Measurements from ENCODE around the gene FRRS1.

FRRS1 gene

DNA sequence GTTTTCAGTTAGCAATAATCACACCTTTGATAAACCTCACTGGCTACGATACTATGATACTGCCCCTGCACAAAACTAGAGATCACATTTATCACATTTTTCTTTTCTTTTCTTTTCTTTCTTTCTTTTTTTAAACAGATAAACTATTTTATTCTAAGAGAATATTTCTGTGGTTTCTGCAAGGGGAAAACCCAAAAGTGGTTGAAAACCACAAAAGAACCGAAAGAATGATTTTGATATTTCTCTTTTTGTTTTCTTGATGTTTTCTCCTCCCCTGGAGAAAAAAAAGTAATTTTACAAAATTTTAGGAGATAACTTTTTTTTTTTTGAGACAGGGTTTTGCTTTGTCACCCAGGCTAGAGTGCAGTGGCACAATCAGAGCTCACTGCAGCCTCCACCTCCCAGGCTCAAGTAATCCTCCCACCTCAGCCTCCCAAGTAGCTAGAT lies 18.4 kb upstream of the FRRS1 start:
- Histone ChIP-seq H3K4me1 (ENCODE audit: control insufficient read depth, insufficient read depth, low read length) (no peaks in the 10 kb centered on the region), H3K9ac (ENCODE audit: low read depth, low read length) (no peak overlapping the region), H3K4me2 (ENCODE audit: low read length) (no peak overlapping the region), H3K27me3 (ENCODE audit: control insufficient read depth, insufficient read depth, low read length) (peaks cover 20% of the 10 kb centered on the region), H3K36me3 (ENCODE audit: insufficient read depth, low read length) (no peaks in the 10 kb centered on the region), H3K9me3 (replicated peaks; ENCODE audit: low read length) (no peaks in the 10 kb centered on the region), H3K4me3 (ENCODE audit: low read length) (no peak overlapping the region)

DNA sequence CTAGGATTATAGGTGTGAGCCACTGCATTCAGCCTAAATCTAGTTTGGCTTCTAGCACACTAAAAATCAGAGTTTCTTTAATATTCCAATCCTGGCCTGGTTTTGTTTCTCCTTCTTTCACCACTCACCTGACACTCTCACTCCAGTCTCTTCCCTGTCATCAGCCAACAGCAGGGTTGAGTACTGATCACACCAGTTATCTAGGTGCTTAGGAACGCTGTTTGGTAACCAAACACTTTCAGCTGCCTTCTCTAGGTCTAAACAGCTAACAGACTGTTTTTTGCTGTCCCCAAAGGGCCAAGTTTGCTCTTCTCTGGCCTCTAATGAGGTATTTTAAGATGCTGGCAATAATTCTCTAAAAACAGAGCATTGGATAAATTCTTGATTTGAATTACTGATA lies 17.7 kb upstream of the FRRS1 start:
- Histone ChIP-seq H3K27me3 (ENCODE audit: control insufficient read depth, insufficient read depth, low read length) (peaks cover 23% of the 10 kb centered on the region), H3K4me3 (ENCODE audit: low read length) (no peak overlapping the region), H3K9ac (ENCODE audit: low read depth, low read length) (no peak overlapping the region), H3K4me1 (ENCODE audit: control insufficient read depth, insufficient read depth, low read length) (no peaks in the 10 kb centered on the region), H3K36me3 (ENCODE audit: insufficient read depth, low read length) (no peaks in the 10 kb centered on the region), H3K4me2 (ENCODE audit: low read length) (no peak overlapping the region), H3K9me3 (replicated peaks; ENCODE audit: low read length) (no peaks in the 10 kb centered on the region)

DNA sequence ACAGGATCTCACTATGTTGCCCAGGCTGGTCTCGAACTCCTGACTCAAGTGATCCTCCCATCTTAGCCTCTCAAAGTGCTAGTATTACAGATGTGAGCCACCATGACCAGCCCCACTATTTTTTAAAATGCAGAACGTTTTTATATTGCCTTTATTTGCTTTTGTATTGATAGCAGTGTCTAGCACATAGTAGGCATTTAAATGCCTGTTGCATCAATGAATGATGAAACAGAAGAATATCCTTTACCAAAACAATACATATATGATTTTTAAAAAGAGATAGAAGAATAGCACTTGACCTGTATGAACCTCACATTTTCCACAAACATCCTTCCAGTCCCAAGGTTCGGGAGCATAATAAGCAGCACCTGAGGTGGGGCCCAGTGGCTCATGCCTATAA lies 16.5 kb upstream of the FRRS1 start:
- H3K9ac ChIP-seq (ENCODE audit: low read depth, low read length): no peak overlapping the region
- no peaks in the 10 kb centered on the region for H3K9me3 ChIP-seq (replicated peaks; ENCODE audit: low read length)
- H3K4me2 ChIP-seq (ENCODE audit: low read length): no peak overlapping the region
- no peaks in the 10 kb centered on the region for H3K36me3 ChIP-seq (ENCODE audit: insufficient read depth, low read length)
- no peaks in the 10 kb centered on the region for H3K4me1 ChIP-seq (ENCODE audit: control insufficient read depth, insufficient read depth, low read length)
- peaks cover 19% of the 10 kb centered on the region for H3K27me3 ChIP-seq (ENCODE audit: control insufficient read depth, insufficient read depth, low read length)
- no peak overlapping the region for H3K4me3 ChIP-seq (ENCODE audit: low read length)

DNA sequence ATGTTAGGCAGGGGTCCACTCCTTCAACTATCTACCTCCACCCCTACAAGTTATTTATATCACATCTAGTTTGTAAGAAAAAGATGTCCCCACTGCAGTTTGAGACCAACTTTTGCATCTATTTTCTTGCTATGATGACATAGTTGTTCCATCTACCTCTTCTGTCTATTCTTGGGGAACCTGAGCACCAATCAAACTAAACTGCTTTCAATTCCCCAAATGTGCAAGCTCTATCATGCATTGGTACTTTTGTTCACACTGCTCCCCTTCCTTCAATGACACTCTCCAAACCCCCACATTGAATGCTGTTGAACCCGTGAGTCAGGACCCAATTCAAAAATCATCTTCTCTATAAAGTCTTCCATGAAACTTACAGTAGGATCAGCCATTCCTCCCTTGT lies 16.0 kb upstream of the FRRS1 start:
- H3K9ac ChIP-seq (ENCODE audit: low read depth, low read length): no peak overlapping the region
- no peaks in the 10 kb centered on the region for H3K36me3 ChIP-seq (ENCODE audit: insufficient read depth, low read length)
- H3K27me3 ChIP-seq (ENCODE audit: control insufficient read depth, insufficient read depth, low read length): peaks cover 19% of the 10 kb centered on the region
- no peak overlapping the region for H3K4me3 ChIP-seq (ENCODE audit: low read length)
- no peaks in the 10 kb centered on the region for H3K9me3 ChIP-seq (replicated peaks; ENCODE audit: low read length)
- no peaks in the 10 kb centered on the region for H3K4me1 ChIP-seq (ENCODE audit: control insufficient read depth, insufficient read depth, low read length)
- no peak overlapping the region for H3K4me2 ChIP-seq (ENCODE audit: low read length)

DNA sequence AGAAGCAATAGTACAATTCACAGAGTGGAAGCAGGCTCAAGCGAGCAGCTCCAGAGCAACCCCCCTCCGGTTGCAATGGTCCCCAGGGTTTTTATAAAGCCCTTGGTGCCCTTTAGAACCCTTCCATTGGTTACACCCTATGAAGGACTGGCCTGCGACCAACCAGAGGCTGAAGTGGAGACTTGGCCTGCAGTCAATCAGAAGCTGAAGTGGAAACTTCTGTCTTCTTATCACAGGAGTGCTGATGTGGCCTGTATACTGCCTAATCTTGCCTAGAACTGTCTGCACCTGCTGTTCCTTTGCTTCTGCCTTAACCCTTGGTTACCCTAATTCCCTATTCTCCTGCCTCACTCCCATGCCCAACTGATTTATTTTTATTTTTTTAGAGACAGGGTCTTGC lies 15.4 kb upstream of the FRRS1 start:
- Histone ChIP-seq H3K9me3 (replicated peaks; ENCODE audit: low read length) (no peaks in the 10 kb centered on the region), H3K36me3 (ENCODE audit: insufficient read depth, low read length) (no peaks in the 10 kb centered on the region), H3K4me3 (ENCODE audit: low read length) (no peak overlapping the region)

DNA sequence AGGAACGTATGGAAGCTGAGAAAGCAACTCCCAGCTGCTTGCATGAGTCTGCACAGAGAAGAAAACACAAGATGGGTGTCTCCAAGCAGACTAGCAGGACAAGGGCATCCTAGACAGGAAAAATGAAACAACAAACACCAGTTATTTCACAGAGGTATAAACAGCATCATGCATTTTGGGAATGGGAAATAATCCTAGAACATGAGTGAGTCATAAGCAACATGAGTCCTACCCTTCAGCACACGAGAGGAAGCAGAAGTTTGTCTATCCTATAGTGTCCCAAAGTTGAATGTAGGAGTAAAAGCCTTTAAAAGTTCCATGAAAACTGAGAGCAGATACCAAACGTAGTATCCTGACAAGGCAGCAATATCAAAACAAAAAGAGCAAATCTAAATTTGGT lies 11.3 kb upstream of the FRRS1 start:
- Histone ChIP-seq H3K27me3 (ENCODE audit: control insufficient read depth, insufficient read depth, low read length) (peaks cover 19% of the 10 kb centered on the region), H3K4me2 (ENCODE audit: low read length) (no peak overlapping the region), H3K4me3 (ENCODE audit: low read length) (no peak overlapping the region), H3K9me3 (replicated peaks; ENCODE audit: low read length) (no peaks in the 10 kb centered on the region), H3K36me3 (ENCODE audit: insufficient read depth, low read length) (no peaks in the 10 kb centered on the region), H3K4me1 (ENCODE audit: control insufficient read depth, insufficient read depth, low read length) (no peaks in the 10 kb centered on the region), H3K9ac (ENCODE audit: low read depth, low read length) (no peak overlapping the region)

More for the DNA sequence above, 15.4 kb upstream of the FRRS1 start:
- H3K4me1 ChIP-seq (ENCODE audit: control insufficient read depth, insufficient read depth, low read length): no peaks in the 10 kb centered on the region
- H3K9ac ChIP-seq (ENCODE audit: low read depth, low read length): no peak overlapping the region
- H3K4me2 ChIP-seq (ENCODE audit: low read length): no peak overlapping the region
- peaks cover 19% of the 10 kb centered on the region for H3K27me3 ChIP-seq (ENCODE audit: control insufficient read depth, insufficient read depth, low read length)

DNA sequence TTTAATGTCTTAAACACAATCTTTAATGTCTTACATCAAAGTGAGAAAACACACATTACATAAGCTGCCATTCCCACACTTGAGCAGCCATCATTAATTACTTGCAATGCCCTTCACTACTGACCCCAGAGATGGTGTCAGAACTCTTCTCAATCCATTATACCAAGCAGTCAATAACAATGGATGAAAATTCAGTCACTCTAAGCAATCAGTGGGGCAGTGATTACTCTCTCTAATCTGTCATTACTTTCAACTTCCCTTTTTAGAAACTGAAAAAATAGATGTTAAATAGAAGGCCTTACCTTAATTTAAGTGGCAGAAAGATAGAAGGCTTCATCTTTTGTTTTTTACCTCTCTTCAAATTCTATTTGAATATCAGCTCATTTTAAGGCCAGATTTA lies 9.7 kb upstream of the FRRS1 start:
- H3K27me3 ChIP-seq (ENCODE audit: control insufficient read depth, insufficient read depth, low read length): peaks cover 11% of the 10 kb centered on the region
- H3K4me3 ChIP-seq (ENCODE audit: low read length): no peak overlapping the region
- no peaks in the 10 kb centered on the region for H3K4me1 ChIP-seq (ENCODE audit: control insufficient read depth, insufficient read depth, low read length)
- H3K9ac ChIP-seq (ENCODE audit: low read depth, low read length): no peak overlapping the region
- no peaks in the 10 kb centered on the region for H3K9me3 ChIP-seq (replicated peaks; ENCODE audit: low read length)
- no peak overlapping the region for H3K4me2 ChIP-seq (ENCODE audit: low read length)
- no peaks in the 10 kb centered on the region for H3K36me3 ChIP-seq (ENCODE audit: insufficient read depth, low read length)

DNA sequence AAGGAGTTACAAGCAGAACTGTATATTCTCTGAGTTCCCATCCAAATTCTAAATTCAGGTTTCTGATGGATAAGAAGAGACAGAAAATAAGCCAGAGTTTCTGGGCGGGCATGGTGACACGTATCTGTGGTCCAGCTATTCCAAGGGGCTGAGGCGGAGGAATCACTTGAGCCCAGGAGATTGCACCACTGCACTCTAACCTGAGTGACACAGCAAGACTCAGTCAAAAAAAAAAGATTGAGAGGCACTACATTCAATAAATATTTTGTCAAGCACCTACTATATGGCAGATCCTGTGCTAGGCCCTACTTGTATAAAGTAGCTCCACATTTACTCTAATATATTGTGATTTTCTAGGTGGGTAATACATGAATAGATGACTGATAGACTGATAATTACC lies 6.4 kb upstream of the FRRS1 start:
- Histone ChIP-seq H3K4me1 (ENCODE audit: control insufficient read depth, insufficient read depth, low read length) (no peaks in the 10 kb centered on the region), H3K4me3 (ENCODE audit: low read length) (no peak overlapping the region), H3K27me3 (ENCODE audit: control insufficient read depth, insufficient read depth, low read length) (no peaks in the 10 kb centered on the region), H3K9ac (ENCODE audit: low read depth, low read length) (no peak overlapping the region), H3K36me3 (ENCODE audit: insufficient read depth, low read length) (no peaks in the 10 kb centered on the region), H3K4me2 (ENCODE audit: low read length) (no peak overlapping the region), H3K9me3 (replicated peaks; ENCODE audit: low read length) (no peaks in the 10 kb centered on the region)

DNA sequence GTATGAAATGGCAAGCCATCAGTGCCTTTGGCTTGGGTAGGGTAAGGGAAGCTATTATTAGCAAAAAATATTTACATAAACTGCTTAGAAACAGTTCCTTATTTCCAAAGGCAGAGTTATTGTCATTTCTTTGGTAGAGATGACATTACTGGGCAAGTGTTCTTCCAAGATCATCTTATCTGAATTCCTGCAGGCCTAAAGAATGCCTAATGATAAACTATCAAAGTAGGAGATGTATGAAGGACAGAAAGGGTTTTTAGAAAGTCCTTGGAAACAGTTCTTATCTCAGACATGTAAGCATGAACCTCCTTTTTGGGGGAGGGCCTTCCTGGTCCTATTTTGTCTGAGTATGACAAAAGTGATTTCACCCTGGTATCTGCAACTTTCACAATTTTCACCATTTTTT lies 5.1 kb upstream of the FRRS1 start:
- Histone ChIP-seq H3K9me3 (replicated peaks; ENCODE audit: low read length) (no peaks in the 10 kb centered on the region), H3K36me3 (ENCODE audit: insufficient read depth, low read length) (no peaks in the 10 kb centered on the region), H3K9ac (ENCODE audit: low read depth, low read length) (no peak overlapping the region), H3K4me1 (ENCODE audit: control insufficient read depth, insufficient read depth, low read length) (peaks cover 3% of the 10 kb centered on the region), H3K27me3 (ENCODE audit: control insufficient read depth, insufficient read depth, low read length) (no peaks in the 10 kb centered on the region), H3K4me3 (ENCODE audit: low read length) (no peak overlapping the region), H3K4me2 (ENCODE audit: low read length) (no peak overlapping the region)

DNA sequence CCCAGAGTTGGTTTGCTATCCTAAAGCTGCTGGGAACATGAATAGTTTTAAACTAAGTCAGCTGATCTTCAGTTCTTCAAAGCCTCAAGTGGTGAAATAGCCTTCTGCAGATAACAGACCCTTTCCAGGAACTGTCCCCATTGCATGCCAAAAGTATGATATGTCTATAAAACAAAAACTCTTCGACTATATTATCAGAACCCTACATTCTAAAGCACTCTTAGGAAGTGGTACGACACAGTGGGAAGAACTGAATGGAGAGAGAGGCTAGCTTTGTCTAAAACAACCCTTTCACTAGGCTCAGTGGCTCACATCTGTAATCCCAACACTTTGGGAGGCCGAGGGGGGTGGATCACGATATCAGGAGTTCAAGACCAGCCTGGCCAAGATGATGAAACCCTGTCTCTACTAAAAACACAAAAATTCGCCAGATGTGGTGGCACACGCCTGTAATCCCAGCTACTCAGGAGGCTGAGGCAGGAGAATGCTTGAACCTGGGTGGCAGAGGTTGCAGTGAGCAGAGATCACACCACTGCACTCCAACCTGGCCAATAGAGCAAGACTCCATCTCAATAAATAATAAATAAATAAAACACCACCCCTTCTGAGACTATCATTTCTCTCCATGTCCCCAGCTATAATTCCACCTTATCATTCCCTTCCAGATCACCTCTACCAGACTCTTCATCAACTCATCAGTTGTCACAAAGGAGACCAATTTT lies 2.2 kb upstream of the FRRS1 start:
- Histone ChIP-seq H3K4me3 (ENCODE audit: low read length) (no peak overlapping the region), H3K4me2 (ENCODE audit: low read length) (no peak overlapping the region)

DNA sequence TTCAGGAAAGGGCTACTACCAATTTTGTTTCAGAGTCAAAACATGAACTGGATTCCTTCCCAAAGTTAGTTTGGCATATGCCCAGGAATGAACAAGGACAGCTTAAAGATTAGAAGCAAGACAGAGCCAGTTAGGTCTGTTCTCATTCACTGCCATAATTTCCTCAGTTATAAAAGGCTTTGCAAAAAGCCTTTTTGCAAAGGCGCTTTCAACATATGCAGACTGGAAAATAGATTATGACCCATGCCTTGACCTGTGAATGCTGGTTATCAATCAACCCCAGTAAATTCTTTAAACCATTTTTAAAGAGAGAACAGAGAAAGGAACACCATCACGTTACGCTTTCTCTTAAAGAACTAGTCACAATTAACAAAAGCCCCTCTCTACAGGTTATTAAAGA lies 1.7 kb upstream of the FRRS1 start:
- Histone ChIP-seq H3K9me3 (replicated peaks; ENCODE audit: low read length) (no peaks in the 10 kb centered on the region), H3K4me3 (ENCODE audit: low read length) (no peak overlapping the region), H3K27me3 (ENCODE audit: control insufficient read depth, insufficient read depth, low read length) (no peaks in the 10 kb centered on the region), H3K4me2 (ENCODE audit: low read length) (no peak overlapping the region), H3K4me1 (ENCODE audit: control insufficient read depth, insufficient read depth, low read length) (peaks cover 8% of the 10 kb centered on the region), H3K36me3 (ENCODE audit: insufficient read depth, low read length) (no peaks in the 10 kb centered on the region), H3K9ac (ENCODE audit: low read depth, low read length) (no peak overlapping the region)

More for the DNA sequence above, 2.2 kb upstream of the FRRS1 start:
- Histone ChIP-seq H3K9me3 (replicated peaks; ENCODE audit: low read length) (no peaks in the 10 kb centered on the region), H3K36me3 (ENCODE audit: insufficient read depth, low read length) (no peaks in the 10 kb centered on the region), H3K9ac (ENCODE audit: low read depth, low read length) (no peak overlapping the region), H3K4me1 (ENCODE audit: control insufficient read depth, insufficient read depth, low read length) (peaks cover 8% of the 10 kb centered on the region), H3K27me3 (ENCODE audit: control insufficient read depth, insufficient read depth, low read length) (no peaks in the 10 kb centered on the region)

DNA sequence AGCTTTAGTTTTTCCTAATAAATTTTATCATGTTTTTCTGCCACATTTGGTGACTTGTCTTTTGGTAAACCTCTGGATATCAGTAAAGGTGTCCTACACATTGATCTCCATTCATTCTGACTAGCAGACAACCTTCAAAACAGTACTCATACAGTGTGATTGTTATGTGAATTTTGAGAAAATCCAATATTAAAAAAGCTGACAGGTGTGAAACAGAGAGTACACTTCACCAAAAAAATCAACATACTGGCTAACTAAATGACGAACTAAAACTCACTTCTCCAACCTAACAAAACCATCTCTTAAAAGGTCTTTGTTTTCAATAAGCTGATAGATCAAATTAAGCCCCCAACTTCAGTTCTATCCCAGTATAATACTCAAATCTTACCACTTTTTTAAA lies 1.5 kb downstream of the FRRS1 start:
- Histone ChIP-seq H3K4me1 (ENCODE audit: control insufficient read depth, insufficient read depth, low read length) (peaks cover 19% of the 10 kb centered on the region), H3K9me3 (replicated peaks; ENCODE audit: low read length) (no peaks in the 10 kb centered on the region), H3K36me3 (ENCODE audit: insufficient read depth, low read length) (no peaks in the 10 kb centered on the region), H3K4me2 (ENCODE audit: low read length) (no peak overlapping the region), H3K27me3 (ENCODE audit: control insufficient read depth, insufficient read depth, low read length) (no peaks in the 10 kb centered on the region), H3K4me3 (ENCODE audit: low read length) (no peak overlapping the region), H3K9ac (ENCODE audit: low read depth, low read length) (no peak overlapping the region)
